Esophagus muscularis mucosa (tissue), 4 donors: Measurements from ENCODE around the gene PITX3. TPM values are rescaled to one million over a fixed set of nuclear protein-coding genes. Genes with fewer than 3 reads are reported as not detected.

Experiments used
- DNase-seq: peaks from one replicate; pipeline ENCODE4 v3.0.0-alpha.2; 2017; ENCODE audit errors: extremely low spot score
- H3K27ac ChIP-seq, 4 donors: fragments of 200-600 bp; sonication (generic); replicated peaks in 1 of 4; 1 replicate in 3 of 4; 2 replicates in 1 of 4; pipeline ENCODE4 v1.5.1; 2016 to 2019; ENCODE audit warnings: mild to moderate bottlenecking in 1 of 4
- H3K27me3 ChIP-seq, 4 donors: fragments of 200-600 bp; sonication (generic); one replicate each; pipeline versions ENCODE4 v1.5.1 to v1.6.0; 2016 to 2019
- H3K36me3 ChIP-seq, 4 donors: fragments of 200-600 bp; sonication (generic); one replicate each; pipeline ENCODE4 v1.5.1; 2016 to 2019
- H3K4me1 ChIP-seq, 4 donors: fragments of 200-600 bp; sonication (generic); one replicate each; pipeline ENCODE4 v1.5.1; 2016 to 2019
- H3K4me3 ChIP-seq, 4 donors: fragments of 200-600 bp; sonication (generic); 1 replicate in 2 of 4; 2 replicates in 2 of 4; pipeline ENCODE4 v1.5.1; 2016 to 2019; ENCODE audit warnings: mild to moderate bottlenecking in 4 of 4, moderate library complexity in 1 of 4
- H3K9me3 ChIP-seq, 4 donors: fragments of 200-600 bp; sonication (generic); 1 replicate in 3 of 4; 2 replicates in 1 of 4; pipeline ENCODE4 v1.5.1; 2016 to 2019
- CTCF ChIP-seq, 3 experiments: fragments of 200-600 bp in 2 of 3; fragments of 450-650 bp in 1 of 3; sonication (generic) in 2 of 3; IDR thresholded peaks; one replicate each; pipeline ENCODE4 v1.5.1; 2017 to 2019; ENCODE audit warnings: antibody characterized with exemption in 3 of 3, mild to moderate bottlenecking in 2 of 3, moderate library complexity in 1 of 3
- EP300 ChIP-seq: sonication (generic); formaldehyde crosslinking; IDR thresholded peaks from one replicate; pipeline ENCODE4 v1.6.1; 2017; ENCODE audit warnings: antibody characterized with exemption
- POLR2A ChIP-seq: fragments of 450-650 bp; IDR thresholded peaks from one replicate; pipeline ENCODE4 v1.6.1; 2017; ENCODE audit warnings: antibody characterized with exemption, moderate library complexity, mild to moderate bottlenecking, low read depth
- POLR2AphosphoS5 ChIP-seq, 2 donors: sonication (generic); formaldehyde crosslinking; IDR thresholded peaks; one replicate each; pipeline ENCODE4 v1.6.1; 2017; ENCODE audit warnings: antibody characterized with exemption in 2 of 2
- WGBS: methylation state at CpG from one replicate; pipeline ENCODE4 v1.1.5; 2018; 5-methylcytosine and 5-hydroxymethylcytosine counted together
- intact Hi-C: fragments of 100-400 bp; cut with DNase I; formaldehyde crosslinking; loops from one replicate; pipeline ENCODE4 v1.15.1; 2023
- total RNA-seq, 4 donors: library from RNA; depleted of rRNA; stranded (reverse); fragments of >200 nt; gene quantifications; one replicate each; pipeline versions ENCODE4 v1.1.0 to v1.2.1, GENCODE V29; 2016

The PITX3 gene
- not detected for total RNA-seq

- Histone ChIP-seq H3K27me3 (peaks cover 0 to 12% (median 0%) of the 10 kb centered on the region in 4 donors), H3K9me3 (no peaks in the 10 kb centered on the region), H3K36me3 (no peaks in the 10 kb centered on the region), H3K27ac (peak within 1 kb of the TSS in 2 of 4 donors; percentile 12 to 15), H3K4me1 (peaks cover 25 to 50% (median 38%) of the 10 kb centered on the region in 4 donors), H3K4me3 (peak within 1 kb of the TSS; percentile 63 to 68 (median 65))
- intact Hi-C loops = no loop called here
- peak; percentile 97 for DNase-seq
- under 1% methylated on average over 22 of the region's 57 CpGs for WGBS
- TF ChIP-seq POLR2A = no peak
- no peak for TF ChIP-seq CTCF (IDR thresholded peaks at IDR 0.05)
- peak; percentile 3 to 71 for TF ChIP-seq POLR2AphosphoS5 (IDR thresholded peaks at IDR 0.05)
- TF ChIP-seq EP300 = no peak
Measured at GRCh38 chr10:102241444-102242117, at the start of gene PITX3. Gene PITX3 (minus strand): TSS chr10:102241512. CDS start chr10:102232080, 9,432 bp downstream.

- intact Hi-C loops = no loop called here
- no peaks in the 10 kb centered on the region for H3K27me3 ChIP-seq
- WGBS = 92% methylated on average over 3 of the region's 3 CpGs
Measured at GRCh38 chr10:102289840-102290239, 48.5 kb upstream of the PITX3 start.

GRCh38 chr10:102289356-102289755 lies 48.0 kb upstream of the PITX3 start:
- 100% methylated on average over 2 of the region's 2 CpGs for WGBS
- no peaks in the 10 kb centered on the region for H3K27me3 ChIP-seq
- no peak for TF ChIP-seq CTCF (IDR thresholded peaks at IDR 0.05)
- no peak for TF ChIP-seq EP300
- TF ChIP-seq POLR2A = no peak
- TF ChIP-seq POLR2AphosphoS5 (IDR thresholded peaks at IDR 0.05) = no peak
- intact Hi-C loops = no loop called here
- no peaks in the 10 kb centered on the region for H3K36me3 ChIP-seq
- DNase-seq = no peak
- no peak overlapping the region for H3K4me3 ChIP-seq
- H3K4me1 ChIP-seq = peaks cover 10 to 30% (median 12%) of the 10 kb centered on the region in 4 donors
- H3K9me3 ChIP-seq = no peaks in the 10 kb centered on the region
- H3K27ac ChIP-seq = no peak overlapping the region

More at GRCh38 chr10:102289840-102290239, 48.5 kb upstream of the PITX3 start:
- H3K9me3 ChIP-seq = no peaks in the 10 kb centered on the region
- no peak overlapping the region for H3K27ac ChIP-seq
- DNase-seq = peak; percentile 17
- H3K4me1 ChIP-seq = peaks cover 10 to 31% (median 12%) of the 10 kb centered on the region in 4 donors
- TF ChIP-seq POLR2A (no peak), CTCF (IDR thresholded peaks at IDR 0.05) (no peak), POLR2AphosphoS5 (IDR thresholded peaks at IDR 0.05) (no peak), EP300 (no peak)
- no peak overlapping the region for H3K4me3 ChIP-seq
- H3K36me3 ChIP-seq = no peaks in the 10 kb centered on the region

- intact Hi-C loops = no loop called here
- WGBS = 96% methylated on average over 4 of the region's 4 CpGs
Measured at GRCh38 chr10:102287991-102288390, 46.7 kb upstream of the PITX3 start.

More at GRCh38 chr10:102287991-102288390, 46.7 kb upstream of the PITX3 start:
- no peak overlapping the region for H3K27ac ChIP-seq
- no peaks in the 10 kb centered on the region for H3K27me3 ChIP-seq
- no peak for TF ChIP-seq CTCF (IDR thresholded peaks at IDR 0.05)
- no peak for TF ChIP-seq EP300
- TF ChIP-seq POLR2A = no peak
- no peak for TF ChIP-seq POLR2AphosphoS5 (IDR thresholded peaks at IDR 0.05)
- no peak for DNase-seq
- H3K4me1 ChIP-seq = peaks cover 10 to 39% (median 15%) of the 10 kb centered on the region in 4 donors
- no peaks in the 10 kb centered on the region for H3K9me3 ChIP-seq
- H3K4me3 ChIP-seq = no peak overlapping the region
- no peaks in the 10 kb centered on the region for H3K36me3 ChIP-seq
